Measurements from ENCODE around the gene EFS. TPM values are rescaled to one million over a fixed set of nuclear protein-coding genes. Genes with fewer than 3 reads are reported as not detected.
A peak's percentile ranks its signal among the peaks of the same experiment; 100 is the strongest.

Gene EFS
- total RNA-seq, 1 donor from 2014 or later: 27.6 TPM

- ATAC-seq: no peak
Observed at GRCh38 chr14:23378612-23379220, 13.7 kb upstream of the EFS start.

DNA sequence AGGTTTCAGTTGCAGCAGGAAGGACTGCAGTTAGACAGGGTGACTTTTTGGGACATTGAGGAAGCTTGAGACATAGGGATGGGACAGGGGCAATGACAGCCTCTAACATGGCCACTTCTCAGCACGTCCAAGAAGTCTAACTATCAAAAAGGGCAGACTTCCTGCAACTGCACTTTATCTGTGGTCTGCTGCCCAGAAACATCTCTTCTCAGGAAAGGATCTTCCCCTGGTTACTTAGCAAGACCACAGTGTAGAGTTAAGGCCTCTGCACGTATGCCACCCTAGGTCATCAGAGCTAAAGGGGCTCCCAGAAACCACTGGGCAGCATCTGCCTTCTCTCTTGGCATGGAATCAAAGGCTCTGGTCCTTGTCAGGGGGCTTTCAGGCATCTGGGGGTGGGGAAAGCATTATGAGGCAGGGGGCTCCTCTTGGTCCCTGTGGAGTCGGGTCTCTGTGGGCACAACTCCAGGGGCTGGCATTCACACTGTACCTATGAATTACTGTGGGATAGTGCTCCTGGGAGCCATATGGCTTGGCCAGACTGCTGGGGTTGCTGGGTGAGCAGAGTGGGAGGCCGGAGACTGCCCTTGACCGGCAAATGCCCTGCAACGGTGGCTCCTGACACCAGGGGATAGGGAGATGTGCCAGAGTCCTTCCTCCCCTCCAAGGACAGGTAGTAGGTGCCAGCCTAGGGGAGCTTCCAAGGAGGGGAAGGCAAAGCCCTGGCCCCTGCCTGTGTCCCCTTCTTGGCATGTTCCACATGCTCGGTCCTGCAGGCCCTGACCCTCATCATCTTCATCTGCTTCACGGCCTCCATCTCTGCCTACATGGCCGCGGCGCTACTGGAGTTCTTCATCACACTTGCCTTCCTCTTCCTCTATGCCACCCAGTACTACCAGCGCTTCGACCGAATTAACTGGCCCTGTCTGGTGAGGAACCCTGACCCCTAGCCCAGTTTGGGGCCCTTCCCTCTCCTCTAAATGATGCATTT, 12.9 kb upstream of the EFS start:
- ATAC-seq: no peak

DNA sequence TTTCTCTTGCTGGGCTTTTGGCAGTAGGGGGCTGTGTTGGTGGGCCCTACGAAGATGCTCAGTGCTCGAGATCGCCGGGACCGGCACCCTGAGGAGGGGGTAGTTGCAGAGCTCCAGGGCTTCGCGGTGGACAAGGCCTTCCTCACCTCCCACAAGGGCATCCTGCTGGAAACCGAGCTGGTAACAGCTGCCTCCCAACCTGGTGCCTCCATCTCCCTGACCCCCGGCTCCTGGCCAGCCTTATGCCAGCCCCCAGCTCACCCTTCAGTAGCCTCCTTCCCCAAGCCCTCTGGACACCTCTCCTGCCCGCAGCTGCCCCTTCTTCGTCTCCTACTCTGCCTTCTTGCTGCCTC, 12.2 kb upstream of the EFS start:
- no peak for ATAC-seq

DNA sequence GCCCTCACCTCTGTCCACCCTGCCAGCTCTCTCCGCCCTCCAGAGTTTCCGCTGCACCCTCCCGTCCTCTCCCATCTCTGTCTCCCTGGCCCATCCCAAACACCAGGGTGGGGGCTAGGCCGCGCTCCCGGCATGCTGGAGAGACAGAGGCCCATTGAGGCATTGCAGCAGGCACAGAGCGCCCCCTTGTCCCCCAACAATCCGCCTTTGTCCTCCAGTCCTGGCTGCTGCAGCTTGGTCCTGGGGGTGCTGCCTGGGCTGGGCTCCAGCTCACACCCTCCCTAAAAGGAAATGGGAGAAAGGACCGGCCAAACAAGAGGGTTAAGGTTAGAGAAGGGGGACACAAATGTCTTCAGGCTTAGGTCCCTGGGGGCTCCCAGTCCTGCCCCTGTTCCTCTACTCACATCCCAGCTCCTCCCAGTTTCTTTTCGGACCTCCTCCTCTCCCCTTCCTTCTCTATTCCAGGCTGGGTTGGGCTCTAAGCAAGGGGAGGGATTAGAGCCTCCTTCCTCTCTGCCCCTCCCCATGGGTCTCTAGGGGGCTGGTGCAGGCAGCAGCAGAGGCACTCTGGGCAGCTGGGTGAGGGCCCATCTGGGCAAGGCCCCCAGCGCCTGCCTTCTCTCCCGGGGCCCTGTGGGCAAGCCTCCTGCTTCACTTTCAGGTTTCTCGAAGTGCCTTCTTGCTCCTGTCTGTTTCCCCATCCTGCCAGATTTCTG, 11.7 kb upstream of the EFS start, which contains the start of gene CMTM5:
Gene CMTM5, plus strand, starts transcription at position 565 of the 716 bp plus-strand sequence. CDS start 206 bp downstream, outside the sequence.
- ATAC-seq: no peak

- no peak for ATAC-seq
Observed at GRCh38 chr14:23375527-23376251, 10.7 kb upstream of the EFS start.

GRCh38 chr14:23373041-23373440, 8.1 kb upstream of the EFS start:
- no peak for ATAC-seq

DNA sequence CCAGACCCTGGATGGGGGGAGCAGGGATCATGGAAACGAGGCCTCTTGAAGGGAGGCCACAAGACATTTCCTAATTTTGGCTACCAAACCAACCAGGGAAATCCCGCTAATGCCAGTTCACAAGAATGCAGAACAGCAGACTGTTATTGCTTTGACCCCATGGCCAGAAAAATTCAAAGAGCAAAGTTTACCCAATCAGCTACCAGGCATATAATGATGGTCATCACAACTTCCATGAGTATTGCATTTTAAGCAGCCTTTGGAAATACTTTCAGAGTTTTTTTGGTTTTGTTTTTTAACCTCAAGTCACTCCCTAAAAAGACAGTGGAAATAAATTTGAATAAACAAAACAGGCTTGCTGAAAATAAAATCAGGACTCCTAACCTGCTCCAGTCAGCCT, 7.5 kb upstream of the EFS start, which contains the start of gene IL25:
Gene IL25, plus strand, starts transcription at position 301 of the 400 bp plus-strand sequence.
- no peak for ATAC-seq

DNA sequence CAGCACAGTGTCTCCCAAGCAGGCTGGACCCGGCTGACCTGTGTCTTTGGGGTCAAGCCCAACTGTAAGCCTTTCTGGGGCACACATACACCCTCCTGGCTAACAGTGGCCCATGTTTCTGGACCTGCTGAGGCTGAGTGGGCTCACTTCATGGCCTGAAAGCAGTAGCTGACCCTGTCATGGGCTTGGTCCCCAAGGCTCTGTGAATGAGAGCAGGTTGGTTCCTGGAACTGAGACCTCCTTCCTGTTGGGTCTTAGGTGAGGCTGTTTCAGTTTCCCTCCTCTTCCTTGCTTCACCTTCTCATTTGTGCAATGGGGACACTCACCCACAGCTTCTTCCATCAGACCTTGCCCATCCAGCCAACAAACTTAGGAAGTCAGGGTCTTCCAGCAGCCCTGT, 6.9 kb upstream of the EFS start:
- no peak for ATAC-seq

GRCh38 chr14:23370221-23370620, 5.2 kb upstream of the EFS start:
- ATAC-seq: no peak

DNA sequence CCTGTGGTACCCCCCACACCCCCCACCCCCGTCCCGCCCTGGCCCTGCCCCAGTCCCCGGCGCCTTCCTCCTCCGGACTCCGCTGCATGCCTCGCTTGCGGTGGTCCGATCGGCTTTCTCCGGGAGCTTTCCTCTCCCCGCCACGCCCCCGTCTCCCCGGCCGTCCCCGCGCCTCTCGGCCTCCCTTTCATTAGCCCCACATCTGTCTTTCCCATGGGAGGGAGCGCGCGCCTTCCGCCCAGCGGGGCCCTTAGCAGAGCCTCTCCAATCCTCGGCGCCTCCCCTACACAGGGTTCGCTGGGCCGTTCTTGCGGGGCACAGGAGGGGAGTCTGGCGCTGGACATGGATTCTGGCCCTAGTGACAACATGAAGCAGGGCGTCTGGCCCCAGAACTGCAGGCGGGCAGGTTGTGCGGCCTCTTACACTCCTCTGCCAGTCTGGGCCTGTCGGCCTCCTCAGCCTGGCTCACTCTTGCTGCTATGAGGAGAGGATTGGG, 1.5 kb upstream of the EFS start:
- peak; percentile 75 for ATAC-seq

- peak; percentile 70 for ATAC-seq
Observed at GRCh38 chr14:23365732-23366425, 907 bp upstream of the EFS start.

GRCh38 chr14:23364164-23365035, 572 bp downstream of the EFS start:
- peak; percentile 35 for ATAC-seq

- ATAC-seq: no peak
Observed at GRCh38 chr14:23362200-23362599, 2.8 kb downstream of the EFS start.

- ATAC-seq: no peak
Observed at GRCh38 chr14:23361763-23362162, 3.2 kb downstream of the EFS start.

- no peak for ATAC-seq
Observed at GRCh38 chr14:23361320-23361719, 3.7 kb downstream of the EFS start.

DNA sequence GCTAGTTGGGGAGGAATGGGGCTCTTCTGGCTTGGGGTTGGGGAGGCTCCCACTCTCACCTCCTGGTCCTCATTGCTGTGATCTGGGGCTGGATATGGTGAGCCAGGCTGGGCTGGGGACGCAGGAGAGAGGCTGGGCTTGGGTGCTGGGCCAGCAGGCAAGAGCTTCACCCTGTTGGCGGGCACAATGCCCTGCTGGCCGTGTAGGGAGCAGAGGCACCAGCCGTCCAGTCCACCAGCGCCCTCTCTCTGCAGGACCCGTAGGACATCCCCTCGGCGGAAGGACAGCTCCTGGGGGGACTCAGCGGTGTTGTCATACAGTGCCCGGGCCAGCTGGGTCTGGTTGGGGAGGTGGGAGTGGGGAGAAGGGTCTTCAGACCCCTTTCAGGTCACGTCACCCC, 4.5 kb downstream of the EFS start:
- ATAC-seq: no peak

GRCh38 chr14:23359722-23360447, 5.1 kb downstream of the EFS start:
- ATAC-seq: no peak

- ATAC-seq: no peak
Observed at GRCh38 chr14:23359167-23359626, 5.8 kb downstream of the EFS start.

GRCh38 chr14:23358553-23359166, 6.3 kb downstream of the EFS start:
- no peak for ATAC-seq

Data from esophagus mucosa (tissue), 1 donor.